NK-92 (cell line): Measurements from ENCODE around the gene PPM1H.
"Not testable (repeated sequence)": the region's sequence is repeated elsewhere in the genome, so short reads cannot be mapped to it uniquely, and the experiment has no call there.

ENCODE experiments used
- DNase-seq: peaks from one replicate; lab custom pipeline; 2025; ENCODE audit not compliant: unreplicated experiment; lab: John Stamatoyannopoulos, UW

PPM1H gene

GRCh38 chr12:62841846-62842245 is 93.1 kb downstream of the PPM1H start:
- no peak for DNase-seq

- no peak for DNase-seq
Measured at GRCh38 chr12:62840806-62841205, 94.1 kb downstream of the PPM1H start.

- no peak for DNase-seq
Measured at GRCh38 chr12:62839869-62840660, 94.9 kb downstream of the PPM1H start.

GRCh38 chr12:62834971-62835547 is 99.9 kb downstream of the PPM1H start:
- DNase-seq = no peak

- no peak for DNase-seq
Measured at GRCh38 chr12:62834406-62834805, 100.5 kb downstream of the PPM1H start.

- DNase-seq = no peak
Measured at GRCh38 chr12:62833634-62834033, 101.3 kb downstream of the PPM1H start.

GRCh38 chr12:62832558-62832957 is 102.4 kb downstream of the PPM1H start:
- DNase-seq = no peak

GRCh38 chr12:62832027-62832426 is 102.9 kb downstream of the PPM1H start:
- DNase-seq = no peak

- no peak for DNase-seq
Measured at GRCh38 chr12:62827855-62828254, 107.1 kb downstream of the PPM1H start.

- DNase-seq = no peak
Measured at GRCh38 chr12:62827042-62827441, 107.9 kb downstream of the PPM1H start.

- DNase-seq = no peak
Measured at GRCh38 chr12:62817556-62818271, 117.2 kb downstream of the PPM1H start.

GRCh38 chr12:62814243-62814642 is 120.7 kb downstream of the PPM1H start:
- no peak for DNase-seq

- DNase-seq = no peak
Measured at GRCh38 chr12:62813031-62813829, 121.7 kb downstream of the PPM1H start.

GRCh38 chr12:62811481-62811880 is 123.5 kb downstream of the PPM1H start:
- DNase-seq = not testable (repeated sequence)

- DNase-seq = no peak
Measured at GRCh38 chr12:62808166-62808879, 126.6 kb downstream of the PPM1H start.

- no peak for DNase-seq
Measured at GRCh38 chr12:62806893-62807292, 128.1 kb downstream of the PPM1H start.

- no peak for DNase-seq
Measured at GRCh38 chr12:62806244-62806836, 128.6 kb downstream of the PPM1H start.

- no peak for DNase-seq
Measured at GRCh38 chr12:62805517-62805916, 129.4 kb downstream of the PPM1H start.

GRCh38 chr12:62803756-62804155 is 131.2 kb downstream of the PPM1H start:
- DNase-seq = no peak

GRCh38 chr12:62802984-62803383 is 132.0 kb downstream of the PPM1H start:
- no peak for DNase-seq
